HCT116 (cell line): Measurements from ENCODE around the gene CDH23.

Experiments used
- CEBPB ChIP-seq: IDR thresholded peaks from 2 replicates; pipeline ENCODE4 v1.6.1; 2012; ENCODE audit warnings: low read depth
- CTCF ChIP-seq, 3 experiments: fragments of 200-600 bp in 1 of 3; sonication (generic) in 1 of 3; IDR thresholded peaks in 2 of 3; conservative IDR thresholded peaks in 1 of 3; 2 replicates each; pipeline ENCODE4 v1.5.1; 2012 to 2017; ENCODE audit warnings: low read depth in 2 of 3, low read length in 2 of 3, antibody characterized with exemption in 1 of 3, borderline replicate concordance in 1 of 3, control low read depth in 1 of 3, mild to moderate bottlenecking in 1 of 3, mixed read lengths in 1 of 3, mixed run types in 1 of 3, moderate library complexity in 1 of 3; ENCODE audit not compliant: insufficient read depth in 1 of 3
- POLR2A ChIP-seq: IDR thresholded peaks from 2 replicates; pipeline ENCODE4 v1.7.0; 2011; ENCODE audit warnings: borderline replicate concordance; ENCODE audit not compliant: insufficient read depth, insufficient read length; ENCODE audit errors: extremely low read depth
- POLR2AphosphoS5 ChIP-seq: IDR thresholded peaks from 2 replicates; pipeline ENCODE4 v1.6.1; 2011; ENCODE audit warnings: mild to moderate bottlenecking, low read depth, low read length, moderate library complexity
- REST ChIP-seq: IDR thresholded peaks from 2 replicates; pipeline ENCODE4 v1.6.1; 2012; ENCODE audit warnings: low read depth

GRCh38 chr10:71554671-71555070 lies 158.0 kb downstream of the CDH23 start:
- no peak for TF ChIP-seq CTCF (IDR thresholded peaks at IDR 0.05 in 2 of 3, conservative IDR thresholded peaks at IDR 0.05 in 1 of 3; ENCODE audit: borderline replicate concordance in 1 of 3, insufficient read depth in 1 of 3, low read depth in 2 of 3, low read length in 2 of 3)
- TF ChIP-seq POLR2A, result no peak
- no peak for TF ChIP-seq POLR2AphosphoS5
- TF ChIP-seq REST, result no peak
- no peak for TF ChIP-seq CEBPB
